HG02571 (cell line): ENCODE data around the gene IFNA1.
A peak's percentile ranks its signal among the peaks of the same experiment; 100 is the strongest.
"Not testable (repeated sequence)": the region's sequence is repeated elsewhere in the genome, so short reads cannot be mapped to it uniquely, and the experiment has no call there.

Experiments used
- ATAC-seq: cut with Tn5 transposase; IDR thresholded peaks from one replicate; pipeline ENCODE4 v1.9.1; 2021; ENCODE audit warnings: mild to moderate bottlenecking, moderate library complexity; ENCODE audit not compliant: unreplicated experiment

The IFNA1 gene

DNA sequence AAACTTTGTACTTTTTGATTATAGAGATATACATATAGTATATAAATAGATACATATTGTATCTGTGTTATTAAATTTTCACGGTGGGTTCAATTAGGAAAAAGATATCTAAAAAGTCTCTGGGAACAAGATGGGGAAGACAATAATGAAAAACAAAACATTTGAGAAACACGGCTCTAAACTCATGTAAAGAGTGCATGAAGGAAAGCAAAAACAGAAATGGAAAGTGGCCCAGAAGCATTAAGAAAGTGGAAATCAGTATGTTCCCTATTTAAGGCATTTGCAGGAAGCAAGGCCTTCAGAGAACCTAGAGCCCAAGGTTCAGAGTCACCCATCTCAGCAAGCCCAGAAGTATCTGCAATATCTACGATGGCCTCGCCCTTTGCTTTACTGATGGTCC, at the start of gene IFNA1:
Gene IFNA1 (plus strand): TSS at position 301 of the 400 bp plus-strand sequence. CDS start 69 bp downstream, at position 370.
- no peak for ATAC-seq

DNA sequence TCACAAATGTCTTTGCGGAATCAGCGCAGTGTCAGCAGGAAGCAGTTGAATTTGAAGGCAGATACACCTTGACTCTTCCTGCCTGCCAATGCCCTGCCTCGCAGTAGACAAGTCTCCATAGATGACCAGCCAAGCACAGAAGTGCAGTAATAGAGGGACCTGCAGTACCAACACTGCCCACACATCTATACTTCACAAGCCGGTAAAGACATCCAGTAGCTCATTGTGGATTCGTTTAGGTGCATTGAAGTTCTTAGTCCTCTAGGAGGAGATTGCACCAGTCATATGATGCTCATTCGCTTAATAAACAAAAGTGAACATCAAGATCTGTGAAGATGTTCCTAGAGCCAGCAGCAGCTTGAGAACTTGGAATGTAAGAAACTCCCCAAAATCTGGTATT, 48.0 kb upstream of the IFNA1 start:
- ATAC-seq = peak; percentile 65

- no peak for ATAC-seq
Measured at GRCh38 chr9:21395778-21396717, 44.2 kb upstream of the IFNA1 start.

DNA sequence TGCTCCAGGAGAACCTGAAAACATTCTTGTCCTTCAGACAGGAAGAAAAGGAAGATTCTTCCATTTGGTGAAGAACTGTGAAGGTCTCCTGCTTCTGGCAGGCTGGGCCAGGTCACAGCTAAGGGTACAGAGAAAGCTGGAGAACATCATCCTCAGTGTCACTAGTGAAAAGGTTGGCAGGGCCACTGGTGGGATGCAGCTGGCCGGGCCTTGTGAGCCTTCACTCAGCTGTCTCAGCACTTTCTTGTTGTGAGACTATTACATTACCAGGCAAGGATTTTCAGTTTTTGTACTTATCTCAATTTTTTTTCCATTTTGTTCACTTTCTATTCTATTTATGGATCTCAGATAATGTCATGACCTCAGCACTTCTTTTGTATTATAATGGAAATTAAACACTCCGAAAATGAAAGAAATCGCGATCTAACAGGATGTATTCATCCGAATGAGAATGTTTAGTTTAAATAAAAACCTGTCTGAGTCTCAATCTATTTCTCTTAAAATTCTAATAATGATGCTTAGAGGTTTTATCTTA, 41.2 kb upstream of the IFNA1 start:
- ATAC-seq = no peak

- ATAC-seq = no peak
Measured at GRCh38 chr9:21399956-21400355, 40.3 kb upstream of the IFNA1 start.

- ATAC-seq = no peak
Measured at GRCh38 chr9:21402386-21403251, 37.6 kb upstream of the IFNA1 start.

DNA sequence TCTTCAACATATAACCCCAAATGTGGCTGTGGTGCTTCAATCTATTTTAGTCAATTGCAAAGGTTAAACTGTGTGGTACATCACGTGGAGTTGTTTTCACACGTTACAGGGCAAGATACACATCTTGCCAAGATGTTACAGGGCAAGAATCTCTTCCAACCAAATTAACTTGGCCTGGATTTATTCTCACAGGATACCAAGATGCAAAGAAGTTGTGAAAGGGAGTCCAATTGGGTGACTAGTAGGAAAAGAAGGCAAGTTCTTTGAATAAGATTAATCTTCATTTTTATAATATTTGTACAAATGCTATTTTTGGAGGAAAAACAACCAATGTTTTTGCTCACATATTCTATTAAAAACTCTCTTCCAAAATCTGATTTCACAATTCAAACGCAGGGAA, 36.1 kb upstream of the IFNA1 start:
- ATAC-seq = no peak

DNA sequence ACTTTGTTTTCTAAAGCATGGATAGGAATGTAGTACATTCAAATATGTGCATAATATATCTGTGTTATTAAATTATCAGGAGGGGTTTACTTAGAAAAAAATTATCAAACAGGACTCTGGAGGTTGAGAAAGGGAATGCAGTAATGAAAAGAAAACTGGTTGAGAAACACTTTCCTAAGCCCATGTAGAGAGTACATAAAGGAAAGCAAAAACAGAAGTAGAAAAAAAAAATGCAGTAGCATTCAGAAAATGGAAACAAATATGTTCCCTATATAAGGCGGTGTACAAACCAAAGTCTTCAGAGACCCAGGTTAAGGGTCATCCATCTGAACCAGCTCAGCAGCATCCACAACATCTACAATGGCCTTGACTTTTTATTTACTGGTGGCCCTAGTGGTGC, 31.4 kb upstream of the IFNA1 start, which contains the start of gene IFNA8:
Gene IFNA8 (plus strand): TSS at position 301 of the 400 bp plus-strand sequence. CDS start 60 bp downstream, at position 361.
- no peak for ATAC-seq

DNA sequence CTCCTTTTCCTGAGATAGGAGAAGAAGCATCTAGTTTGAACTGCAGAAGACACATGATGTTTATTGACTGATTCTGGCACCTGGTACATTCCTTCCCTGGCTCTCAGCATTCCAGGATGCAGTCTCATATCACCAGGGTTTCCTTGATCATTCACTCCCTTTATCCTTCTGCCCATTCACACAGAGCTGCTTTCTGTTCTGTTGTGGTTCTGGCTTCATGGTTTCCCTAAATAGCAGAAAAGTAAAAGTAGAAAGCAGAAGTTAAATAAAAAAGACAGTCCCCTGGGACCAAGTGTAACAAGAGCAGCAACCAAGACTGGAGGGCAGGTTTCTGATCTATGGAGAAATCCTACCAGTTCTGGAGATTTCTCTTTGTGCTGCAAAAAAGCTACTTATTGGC, 28.1 kb upstream of the IFNA1 start:
- no peak for ATAC-seq

GRCh38 chr9:21413151-21413550, 27.1 kb upstream of the IFNA1 start:
- no peak for ATAC-seq

GRCh38 chr9:21413624-21414023, 26.6 kb upstream of the IFNA1 start:
- ATAC-seq = no peak

GRCh38 chr9:21414220-21414940, 25.9 kb upstream of the IFNA1 start:
- ATAC-seq = no peak

DNA sequence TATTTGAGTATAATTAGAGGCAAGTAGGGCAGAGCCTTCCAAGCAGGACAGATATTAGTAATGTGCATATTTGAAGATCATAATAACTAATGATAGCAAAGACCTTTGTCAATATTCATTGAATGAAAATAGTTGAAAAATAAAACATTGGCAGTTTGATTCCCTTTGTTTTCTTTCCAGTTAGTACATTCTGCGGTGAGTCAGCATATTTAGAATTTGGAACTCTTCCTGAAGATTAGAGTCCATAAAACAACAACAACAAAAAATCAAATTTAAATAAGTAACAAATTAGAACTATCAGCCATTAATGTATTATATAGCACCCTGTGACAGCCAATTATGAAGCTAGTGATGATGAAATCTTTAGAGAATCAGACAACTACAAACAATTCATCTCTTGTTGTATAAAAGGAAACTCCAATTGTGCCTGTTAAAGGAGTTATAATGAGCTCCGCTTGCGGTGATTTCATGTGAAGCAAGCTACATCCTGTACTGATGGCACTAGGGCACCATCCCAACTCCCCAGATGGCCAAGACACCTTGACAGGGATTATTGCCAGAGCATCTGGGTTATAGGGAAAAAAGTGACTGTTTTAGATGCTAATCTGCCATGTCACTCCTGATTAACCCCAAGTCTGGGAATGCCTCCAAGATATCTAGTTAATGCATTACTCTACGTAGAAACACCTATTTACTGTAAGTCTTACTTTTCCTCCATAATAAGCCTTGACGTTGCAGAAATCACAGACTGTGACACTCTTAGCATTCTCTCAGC, 24.6 kb upstream of the IFNA1 start:
- no peak for ATAC-seq

DNA sequence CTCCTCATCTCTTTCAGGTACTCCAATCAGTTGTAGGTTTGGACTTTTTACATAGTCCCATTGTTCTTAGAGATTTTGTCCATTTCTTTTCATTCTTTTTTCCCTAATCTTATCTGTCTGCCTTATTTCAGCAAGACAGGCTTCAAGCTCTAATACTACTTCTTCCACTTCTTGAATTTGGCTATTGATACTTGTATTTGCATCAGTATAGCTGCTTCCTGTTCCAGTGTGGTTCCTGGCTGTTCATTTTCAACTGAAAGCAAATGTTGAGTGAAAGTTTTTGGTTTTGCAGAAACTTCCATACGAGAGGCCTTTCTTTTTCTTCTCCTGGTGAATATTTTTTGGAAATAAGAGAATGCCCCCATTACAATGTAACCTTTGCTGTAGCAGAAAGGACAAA, 12.0 kb upstream of the IFNA1 start:
- no peak for ATAC-seq

DNA sequence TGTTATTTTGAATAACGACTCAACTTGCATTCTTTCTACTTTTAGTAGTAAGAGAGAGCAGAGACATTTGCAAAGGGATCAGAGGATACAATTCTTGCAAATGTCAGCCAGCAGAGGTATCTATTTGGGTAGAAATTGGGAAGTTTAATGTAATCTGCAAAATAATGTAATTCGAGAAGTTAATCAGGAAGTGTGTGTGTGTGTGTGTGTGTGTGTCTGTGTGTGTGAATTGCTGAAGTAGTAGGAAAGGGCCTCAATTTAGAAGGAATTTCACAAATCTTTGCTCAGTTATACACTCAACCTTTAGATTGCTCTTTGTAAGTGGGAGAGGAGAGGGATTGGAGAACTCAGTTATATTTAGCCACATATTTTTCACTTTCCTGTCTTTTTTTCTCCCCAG, 11.0 kb upstream of the IFNA1 start:
- ATAC-seq = no peak

DNA sequence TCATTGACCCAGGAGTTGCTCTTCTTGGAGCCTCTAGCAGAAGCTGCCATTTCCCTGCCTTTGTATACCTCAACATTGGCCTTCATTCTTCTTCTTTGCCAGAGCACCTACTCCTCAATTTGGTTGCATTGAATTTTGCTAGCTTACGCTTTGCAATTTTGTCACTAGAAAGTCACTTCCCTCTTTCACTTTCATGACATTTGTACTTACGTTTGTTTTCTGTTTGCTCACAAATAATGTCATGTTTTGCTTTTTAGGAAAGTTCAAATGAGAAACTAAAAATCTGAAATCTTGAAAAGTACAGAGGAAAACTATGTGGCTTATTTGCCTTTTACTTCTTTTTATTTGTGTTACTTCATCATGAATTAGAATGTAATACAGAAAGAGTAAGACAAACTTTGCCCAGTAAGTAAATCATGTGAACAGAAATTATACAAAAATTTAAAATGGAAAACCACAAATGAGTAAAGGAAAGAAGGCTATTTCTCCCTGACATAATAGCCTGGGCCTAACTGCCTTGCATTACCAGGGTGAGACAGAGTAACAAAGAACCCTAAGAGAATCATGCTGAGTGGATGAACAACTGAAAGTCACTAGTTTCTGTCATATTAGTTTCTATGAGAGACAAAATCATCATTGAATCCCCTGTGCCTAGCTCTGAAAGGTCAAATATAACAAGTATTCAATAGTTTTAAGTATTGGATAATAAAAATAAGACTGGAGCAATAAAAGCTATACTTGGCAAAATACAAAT, 7.4 kb upstream of the IFNA1 start:
- no peak for ATAC-seq

DNA sequence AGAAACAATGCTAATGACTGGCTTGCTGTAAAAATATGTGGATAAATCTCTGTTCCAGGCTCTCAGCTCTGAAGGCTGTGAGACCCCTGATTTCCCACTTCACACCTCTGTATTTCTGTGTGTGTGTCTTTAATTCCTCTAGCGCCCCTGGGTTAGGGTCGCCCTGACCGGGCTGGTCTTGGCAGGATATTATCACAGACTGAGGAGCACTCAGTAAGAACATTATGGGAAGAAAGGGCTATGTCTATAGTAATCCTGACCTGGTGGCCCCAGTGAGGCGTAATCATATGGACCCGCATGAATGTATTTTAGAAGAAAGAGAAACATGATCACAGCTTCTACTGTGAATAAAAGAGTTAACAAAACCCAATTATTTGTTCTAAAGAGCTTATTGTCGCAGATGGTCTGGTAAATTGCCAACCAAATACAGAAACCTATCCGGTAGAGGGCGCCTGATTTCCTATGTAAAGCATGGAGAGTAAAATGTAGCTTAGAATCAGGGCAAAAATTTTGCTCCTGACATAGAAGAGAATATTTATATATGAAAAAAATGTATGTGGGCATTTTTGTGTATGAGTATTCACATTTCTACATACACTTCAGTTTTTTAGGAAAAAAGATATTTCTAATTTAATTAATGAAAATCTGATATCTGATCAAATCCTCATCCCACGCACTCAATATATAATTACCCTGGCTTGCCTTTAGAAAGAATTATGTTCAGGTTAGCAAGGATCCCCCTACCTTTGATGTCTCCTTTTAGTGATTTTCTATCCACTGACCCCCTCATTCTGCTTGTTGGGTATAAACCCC, 5.8 kb upstream of the IFNA1 start:
- no peak for ATAC-seq

DNA sequence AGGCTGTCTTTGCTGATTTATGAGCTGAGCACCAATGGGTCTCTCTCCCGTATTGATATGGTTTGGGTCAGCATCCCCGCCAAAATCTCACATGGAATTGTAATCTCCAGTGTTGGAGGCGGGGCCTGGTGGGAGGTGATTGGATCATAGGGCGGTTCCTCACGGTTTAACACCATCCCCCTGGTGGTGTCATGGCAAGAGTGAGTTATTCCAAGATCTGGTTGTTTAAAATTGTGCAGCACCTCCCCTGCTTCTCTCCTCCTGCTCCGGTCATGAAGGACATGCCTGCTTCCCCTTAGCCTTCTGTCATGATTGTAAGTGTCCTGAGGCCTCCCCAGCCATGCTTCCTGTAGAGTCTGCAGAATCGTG, 5.2 kb upstream of the IFNA1 start:
- ATAC-seq = not testable (repeated sequence)
